HepG2 (cell line): Measurements from ENCODE around the gene SLC25A5. TPM values are rescaled to one million over a fixed set of nuclear protein-coding genes. Genes with fewer than 3 reads are reported as not detected.

ENCODE experiments used
- ATAC-seq: fragments of 200-7000 bp; cut with Tn5 transposase; 3 replicates; pipeline ENCODE4 v1.9.1; 2020; ENCODE audit warnings: mild to moderate bottlenecking, moderate library complexity
- BruUV-seq: library from RNA; stranded (reverse); fragments of 400-500 nt; replicated peaks from 2 replicates; lab custom pipeline; 2021; lab: Mats Ljungman, UMichigan
- CTCF ChIA-PET: fragments of 300-600 bp; formaldehyde crosslinking; extraction: SDS; loops from one replicate; lab custom pipeline; 2021; ENCODE audit warnings: low total read pairs, inconsistent platforms, low intra/inter-chr PET ratio; lab: Yijun Ruan, JAX
- POLR2A ChIA-PET: fragments of 350-600 bp; sonication (Branson Sonifier 250); formaldehyde crosslinking; loops from one replicate; lab custom pipeline; 2020; ENCODE audit warnings: antibody characterized with exemption, inconsistent platforms; lab: Yijun Ruan, JAX
- DNase-seq: peaks from one replicate; pipeline ENCODE4 v3.0.0-alpha.2; 2015; ENCODE audit warnings: low spot score
- FAIRE-seq: peaks from 3 replicates; lab custom pipeline; 2011; peaks lifted over from hg19 to GRCh38; lab: Jason Lieb, UNC
- H2AFZ ChIP-seq: one replicate; pipeline ENCODE4 v1.6.1; 2011; ENCODE audit warnings: low read length, inconsistent platforms
- H3K27ac ChIP-seq: fragments of 300-600 bp; 3 replicates; pipeline ENCODE4 v1.8.0; 2011; ENCODE audit warnings: mixed run types, mild to moderate bottlenecking, mixed read lengths, low read length, inconsistent platforms; ENCODE audit not compliant: insufficient read depth; ENCODE audit errors: extremely low read length
- H3K27me3 ChIP-seq, 2 experiments: fragments of 200-600 bp in 1 of 2; 2 replicates in 1 of 2; 3 replicates in 1 of 2; pipeline versions ENCODE4 v1.6.0 to v1.8.0; 2011; ENCODE audit warnings: low read length in 2 of 2, mild to moderate bottlenecking in 2 of 2, moderate library complexity in 2 of 2, inconsistent platforms in 1 of 2; ENCODE audit not compliant: insufficient read depth in 2 of 2, control insufficient read depth in 1 of 2
- H3K36me3 ChIP-seq, 2 experiments: fragments of 200-600 bp in 1 of 2; replicated peaks in 1 of 2; 2 replicates in 1 of 2; 3 replicates in 1 of 2; pipeline versions ENCODE4 v1.5.1 to v1.8.0; 2011; ENCODE audit warnings: low read length in 2 of 2, inconsistent platforms in 1 of 2; ENCODE audit not compliant: insufficient read depth in 2 of 2, control insufficient read depth in 1 of 2
- H3K4me1 ChIP-seq: 2 replicates; pipeline ENCODE4 v1.5.1; 2012; ENCODE audit warnings: low read length, inconsistent platforms; ENCODE audit not compliant: insufficient read depth
- H3K4me2 ChIP-seq: 2 replicates; pipeline ENCODE4 v1.6.0; 2011; ENCODE audit warnings: low read depth, low read length, inconsistent platforms
- H3K4me3 ChIP-seq, 3 experiments: fragments of 200-600 bp in 1 of 3; sonication (generic), shearing (Covaris generic) in 1 of 3; replicated peaks in 1 of 3; 2 replicates each; pipeline ENCODE4 v1.5.1; 2011 to 2016; ENCODE audit warnings: low read length in 3 of 3, inconsistent platforms in 2 of 3, low read depth in 2 of 3, mild to moderate bottlenecking in 2 of 3, control low read depth in 1 of 3, mixed read lengths in 1 of 3; ENCODE audit not compliant: insufficient read depth in 1 of 3
- H3K79me2 ChIP-seq: one replicate; pipeline ENCODE4 v1.6.1; 2011; ENCODE audit warnings: low read length, inconsistent platforms; ENCODE audit not compliant: insufficient read depth
- H3K9ac ChIP-seq: 2 replicates; pipeline ENCODE4 v1.6.0; 2011; ENCODE audit warnings: mild to moderate bottlenecking, low read depth, low read length, inconsistent platforms; ENCODE audit not compliant: insufficient read depth
- H3K9me3 ChIP-seq: 2 replicates; pipeline ENCODE4 v1.5.1; 2012; ENCODE audit warnings: mild to moderate bottlenecking, low read length
- H4K20me1 ChIP-seq: 2 replicates; pipeline ENCODE4 v1.6.0; 2011; ENCODE audit warnings: inconsistent platforms, mild to moderate bottlenecking, low read length, moderate library complexity; ENCODE audit not compliant: insufficient read depth
- ATM ChIP-seq: fragments of 450-650 bp; IDR thresholded peaks from 2 replicates; pipeline ENCODE4 v1.7.1; 2017; ENCODE audit warnings: mild to moderate bottlenecking, borderline replicate concordance
- DRAP1 ChIP-seq: IDR thresholded peaks from 2 replicates; pipeline ENCODE4 v1.6.1; 2016; ENCODE audit warnings: missing genetic modification reagents, missing compliant biosample characterization
- REXO4 ChIP-seq: sonication (generic); formaldehyde crosslinking; IDR thresholded peaks from 2 replicates; pipeline ENCODE4 v1.8.0; 2022; ENCODE audit warnings: missing genetic modification reagents, mild to moderate bottlenecking, borderline replicate concordance
- SRSF9 ChIP-seq: fragments of 200-400 bp; formaldehyde crosslinking; IDR thresholded peaks from 2 replicates; pipeline ENCODE4 v1.6.1; 2018; ENCODE audit warnings: borderline replicate concordance, mild to moderate bottlenecking, low read depth, low read length; ENCODE audit not compliant: insufficient read depth, poor library complexity, severe bottlenecking
- TAF15 ChIP-seq: fragments of 200-400 bp; formaldehyde crosslinking; IDR thresholded peaks from one replicate; pipeline ENCODE4 v1.6.1; 2018; ENCODE audit warnings: mild to moderate bottlenecking, low read depth, low read length; ENCODE audit not compliant: poor library complexity, severe bottlenecking
- TCF12 ChIP-seq, 2 experiments: fragments of 450-650 bp in 1 of 2; sonication (generic) in 1 of 2; formaldehyde crosslinking in 1 of 2; IDR thresholded peaks; 2 replicates each; pipeline versions ENCODE4 v1.6.1 to v1.8.0; 2017 to 2022; ENCODE audit warnings: antibody characterized with exemption in 1 of 2, mild to moderate bottlenecking in 1 of 2, missing genetic modification reagents in 1 of 2, moderate library complexity in 1 of 2
- TCF7L2 ChIP-seq: IDR thresholded peaks from 2 replicates; pipeline ENCODE4 v1.6.1; 2011; ENCODE audit warnings: mild to moderate bottlenecking, low read depth, low read length, moderate library complexity
- ZFP36L1 ChIP-seq: sonication (generic); formaldehyde crosslinking; IDR thresholded peaks from 2 replicates; pipeline ENCODE4 v1.8.0; 2022; ENCODE audit warnings: mild to moderate bottlenecking, missing genetic modification reagents, moderate library complexity
- ZNF101 ChIP-seq: sonication (generic); formaldehyde crosslinking; IDR thresholded peaks from 2 replicates; pipeline ENCODE4 v1.4.0; 2020; ENCODE audit warnings: mild to moderate bottlenecking, low read depth, missing genetic modification reagents, borderline replicate concordance
- ZNF207 ChIP-seq: fragments of 450-650 bp; IDR thresholded peaks from 2 replicates; pipeline ENCODE4 v1.6.1; 2016; ENCODE audit warnings: antibody characterized with exemption, borderline replicate concordance
- ZNF333 ChIP-seq: sonication (generic); formaldehyde crosslinking; IDR thresholded peaks from 2 replicates; pipeline ENCODE4 v1.4.0; 2020; ENCODE audit warnings: mild to moderate bottlenecking, missing genetic modification reagents, borderline replicate concordance
- WGBS: methylation state at CpG from one replicate; pipeline ENCODE4 v1.1.6; 2017; ENCODE audit warnings: low lambda C conversion rate; 5-methylcytosine and 5-hydroxymethylcytosine counted together
- in situ Hi-C: cut with HindIII; loops from 2 replicates; pipeline ENCODE4 v1.10.0; 2017; ENCODE audit warnings: low pct_unique_long_range_greater_than_20kb; ENCODE audit not compliant: extremely low pct_ligation_motif_present
- intact Hi-C: fragments of 100-400 bp; cut with micrococcal nuclease; formaldehyde crosslinking; loops from one replicate; pipeline ENCODE4 v1.10.0; 2022; ENCODE audit not compliant: unreplicated experiment
- polyA plus RNA-seq, 8 experiments: library from polyadenylated mRNA; depleted of rRNA in 3 of 8; stranded (reverse) in 7 of 8; unstranded in 1 of 8; fragments of >200 nt; fragmentation: Illumina TruSeq in 4 of 8; extraction: Trizol in 4 of 8; gene quantifications; 2 replicates each; pipeline versions ENCODE4 v1.2.1 to v1.2.3, GENCODE V29; 2011 to 2016; ENCODE audit warnings: low read depth in 4 of 8, missing spikeins in 1 of 8, mixed read lengths in 1 of 8; ENCODE audit not compliant: insufficient read depth in 1 of 8
- total RNA-seq, 5 experiments: library from RNA; depleted of rRNA; stranded (reverse); fragments of >200 nt; fragmentation: Illumina TruSeq; extraction: Trizol; gene quantifications; 2 replicates each; pipeline ENCODE4 v1.2.3, GENCODE V29; 2016; ENCODE audit warnings: low read depth in 1 of 5
- TF ChIP-seq, protein P1 (sequence below): sonication (generic); formaldehyde crosslinking; IDR thresholded peaks from 2 replicates; pipeline ENCODE4 v1.5.1; 2020; ENCODE audit warnings: mild to moderate bottlenecking, missing genetic modification reagents, borderline replicate concordance
- TF ChIP-seq, protein P2 (sequence below): sonication (generic); formaldehyde crosslinking; IDR thresholded peaks from 2 replicates; pipeline ENCODE4 v1.4.0; 2020; ENCODE audit warnings: missing genetic modification reagents

The SLC25A5 gene
- total and polyA plus RNA-seq, 2 of the 13 experiments (the other 11 are each of a cell fraction or from before 2014, with no cell fraction given) = 300 to 402 TPM

DNA sequence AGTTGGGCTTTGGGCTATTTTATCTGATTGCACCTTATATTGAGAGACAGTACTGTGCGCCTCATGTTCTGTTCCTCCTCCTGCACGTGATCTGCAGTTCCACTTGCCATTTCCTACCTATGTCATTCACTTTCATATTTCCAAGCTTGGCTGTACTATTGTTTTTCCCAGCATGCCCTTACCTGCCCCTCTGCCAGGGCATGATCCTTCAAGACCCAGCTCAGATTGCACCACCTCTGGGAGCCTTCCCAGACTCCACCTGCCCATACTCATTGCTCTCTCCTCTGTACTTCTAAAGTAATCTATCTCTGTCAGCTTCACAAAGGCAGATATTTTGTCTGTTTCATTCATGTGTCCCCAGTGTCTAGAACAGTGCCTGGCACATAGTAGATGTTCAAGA lies 11.6 kb downstream of the SLC25A5 start:
- intact Hi-C loops (no loop called here), in situ Hi-C loops (no loop called here)
- Histone ChIP-seq H3K79me2 (no peaks in the 10 kb centered on the region), H2AFZ (no peak overlapping the region), H3K4me2 (no peak overlapping the region), H3K27me3 (no peaks in the 10 kb centered on the region), H3K4me3 (no peak overlapping the region), H3K36me3 (no peaks in the 10 kb centered on the region), H4K20me1 (no peaks in the 10 kb centered on the region), H3K27ac (no peak overlapping the region), H3K4me1 (peaks cover 46% of the 10 kb centered on the region), H3K9me3 (no peaks in the 10 kb centered on the region), H3K9ac (no peak overlapping the region)
- DNase-seq (no peak), FAIRE-seq (no peak), ATAC-seq (no peak)
- BruUV-seq = no TSS peak
- WGBS = 83% methylated on average over 2 of the region's 2 CpGs
- CTCF ChIA-PET = no interaction called here
- POLR2A ChIA-PET = no interaction called here
- no peak for TF ChIP-seq ZNF207
- TF ChIP-seq ZNF333 (CRISPR knock-in tag) = no peak
- TF ChIP-seq SRSF9 = no peak
- no peak for TF ChIP-seq TAF15
- TF ChIP-seq ZFP36L1 (CRISPR knock-in tag) = no peak
- no peak for TF ChIP-seq REXO4
- no peak for TF ChIP-seq TCF7L2
- TF ChIP-seq ATM = no peak
- no peak for TF ChIP-seq DRAP1 (CRISPR knock-in tag)
- no peak for TF ChIP-seq ZNF101 (CRISPR knock-in tag)
- TF ChIP-seq, protein P1, sequence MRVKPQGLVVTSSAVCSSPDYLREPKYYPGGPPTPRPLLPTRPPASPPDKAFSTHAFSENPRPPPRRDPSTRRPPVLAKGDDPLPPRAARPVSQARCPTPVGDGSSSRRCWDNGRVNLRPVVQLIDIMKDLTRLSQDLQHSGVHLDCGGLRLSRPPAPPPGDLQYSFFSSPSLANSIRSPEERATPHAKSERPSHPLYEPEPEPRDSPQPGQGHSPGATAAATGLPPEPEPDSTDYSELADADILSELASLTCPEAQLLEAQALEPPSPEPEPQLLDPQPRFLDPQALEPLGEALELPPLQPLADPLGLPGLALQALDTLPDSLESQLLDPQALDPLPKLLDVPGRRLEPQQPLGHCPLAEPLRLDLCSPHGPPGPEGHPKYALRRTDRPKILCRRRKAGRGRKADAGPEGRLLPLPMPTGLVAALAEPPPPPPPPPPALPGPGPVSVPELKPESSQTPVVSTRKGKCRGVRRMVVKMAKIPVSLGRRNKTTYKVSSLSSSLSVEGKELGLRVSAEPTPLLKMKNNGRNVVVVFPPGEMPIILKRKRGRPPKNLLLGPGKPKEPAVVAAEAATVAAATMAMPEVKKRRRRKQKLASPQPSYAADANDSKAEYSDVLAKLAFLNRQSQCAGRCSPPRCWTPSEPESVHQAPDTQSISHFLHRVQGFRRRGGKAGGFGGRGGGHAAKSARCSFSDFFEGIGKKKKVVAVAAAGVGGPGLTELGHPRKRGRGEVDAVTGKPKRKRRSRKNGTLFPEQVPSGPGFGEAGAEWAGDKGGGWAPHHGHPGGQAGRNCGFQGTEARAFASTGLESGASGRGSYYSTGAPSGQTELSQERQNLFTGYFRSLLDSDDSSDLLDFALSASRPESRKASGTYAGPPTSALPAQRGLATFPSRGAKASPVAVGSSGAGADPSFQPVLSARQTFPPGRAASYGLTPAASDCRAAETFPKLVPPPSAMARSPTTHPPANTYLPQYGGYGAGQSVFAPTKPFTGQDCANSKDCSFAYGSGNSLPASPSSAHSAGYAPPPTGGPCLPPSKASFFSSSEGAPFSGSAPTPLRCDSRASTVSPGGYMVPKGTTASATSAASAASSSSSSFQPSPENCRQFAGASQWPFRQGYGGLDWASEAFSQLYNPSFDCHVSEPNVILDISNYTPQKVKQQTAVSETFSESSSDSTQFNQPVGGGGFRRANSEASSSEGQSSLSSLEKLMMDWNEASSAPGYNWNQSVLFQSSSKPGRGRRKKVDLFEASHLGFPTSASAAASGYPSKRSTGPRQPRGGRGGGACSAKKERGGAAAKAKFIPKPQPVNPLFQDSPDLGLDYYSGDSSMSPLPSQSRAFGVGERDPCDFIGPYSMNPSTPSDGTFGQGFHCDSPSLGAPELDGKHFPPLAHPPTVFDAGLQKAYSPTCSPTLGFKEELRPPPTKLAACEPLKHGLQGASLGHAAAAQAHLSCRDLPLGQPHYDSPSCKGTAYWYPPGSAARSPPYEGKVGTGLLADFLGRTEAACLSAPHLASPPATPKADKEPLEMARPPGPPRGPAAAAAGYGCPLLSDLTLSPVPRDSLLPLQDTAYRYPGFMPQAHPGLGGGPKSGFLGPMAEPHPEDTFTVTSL = no peak
- TF ChIP-seq, protein P2, sequence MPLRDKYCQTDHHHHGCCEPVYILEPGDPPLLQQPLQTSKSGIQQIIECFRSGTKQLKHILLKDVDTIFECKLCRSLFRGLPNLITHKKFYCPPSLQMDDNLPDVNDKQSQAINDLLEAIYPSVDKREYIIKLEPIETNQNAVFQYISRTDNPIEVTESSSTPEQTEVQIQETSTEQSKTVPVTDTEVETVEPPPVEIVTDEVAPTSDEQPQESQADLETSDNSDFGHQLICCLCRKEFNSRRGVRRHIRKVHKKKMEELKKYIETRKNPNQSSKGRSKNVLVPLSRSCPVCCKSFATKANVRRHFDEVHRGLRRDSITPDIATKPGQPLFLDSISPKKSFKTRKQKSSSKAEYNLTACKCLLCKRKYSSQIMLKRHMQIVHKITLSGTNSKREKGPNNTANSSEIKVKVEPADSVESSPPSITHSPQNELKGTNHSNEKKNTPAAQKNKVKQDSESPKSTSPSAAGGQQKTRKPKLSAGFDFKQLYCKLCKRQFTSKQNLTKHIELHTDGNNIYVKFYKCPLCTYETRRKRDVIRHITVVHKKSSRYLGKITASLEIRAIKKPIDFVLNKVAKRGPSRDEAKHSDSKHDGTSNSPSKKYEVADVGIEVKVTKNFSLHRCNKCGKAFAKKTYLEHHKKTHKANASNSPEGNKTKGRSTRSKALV (CRISPR knock-in tag) = no peak
- no peak for TF ChIP-seq TCF12 (IDR thresholded peaks at IDR 0.05)
- TF ChIP-seq TCF12 (CRISPR knock-in tag; IDR thresholded peaks at IDR 0.05) = no peak
